GM12878 (cell line): Measurements from ENCODE around the gene ZNF407. TPM values are rescaled to one million over a fixed set of nuclear protein-coding genes. Genes with fewer than 3 reads are reported as not detected.

Experiments
- BACH1 ChIP-seq: fragments of 450-650 bp; IDR thresholded peaks from 2 replicates; pipeline ENCODE4 v1.6.1; 2017; ENCODE audit warnings: mild to moderate bottlenecking, borderline replicate concordance
- POLR2A ChIP-seq: IDR thresholded peaks from 2 replicates; pipeline ENCODE4 v1.6.1; 2011; ENCODE audit warnings: low read depth, mild to moderate bottlenecking, low read length
- RCOR1 ChIP-seq: conservative IDR thresholded peaks from 2 replicates; pipeline ENCODE4 v1.6.1; 2012; ENCODE audit warnings: low read depth, low read length, improper control_type of control experiment
- ZBTB11 ChIP-seq: fragments of 450-650 bp; formaldehyde crosslinking; IDR thresholded peaks from 2 replicates; pipeline ENCODE4 v1.5.0; 2022; ENCODE audit warnings: mild to moderate bottlenecking, missing genetic modification characterization
- ZNF592 ChIP-seq: fragments of 450-650 bp; IDR thresholded peaks from 2 replicates; pipeline ENCODE4 v1.6.1; 2017; ENCODE audit warnings: mild to moderate bottlenecking, moderate library complexity
- ZZZ3 ChIP-seq: IDR thresholded peaks from 2 replicates; pipeline ENCODE4 v1.6.1; 2011; ENCODE audit warnings: low read depth; ENCODE audit not compliant: control insufficient read depth, insufficient read length
- polyA plus RNA-seq, 11 experiments: library from polyadenylated mRNA; depleted of rRNA in 4 of 11; unstranded in 6 of 11; stranded (reverse) in 5 of 11; fragments of >200 nt; fragmentation: Nextera tagmentation in 4 of 11; fragmentation: Illumina TruSeq in 1 of 11; extraction: Ambion mirVana in 4 of 11; extraction: Trizol in 1 of 11; gene quantifications; 1 replicate in 1 of 11; 2 replicates in 10 of 11; pipeline versions ENCODE4 v1.2.1 to v1.2.3, GENCODE V29; 2011 to 2016; ENCODE audit warnings: inconsistent platforms in 2 of 11, missing spikeins in 2 of 11, low read depth in 1 of 11
- total RNA-seq, 4 experiments: library from RNA; depleted of rRNA in 3 of 4; stranded (reverse); fragments of >200 nt in 3 of 4; fragmentation: Illumina TruSeq in 1 of 4; extraction: Trizol in 1 of 4; gene quantifications; 2 replicates each; pipeline versions ENCODE4 v1.2.1 to v1.2.3, GENCODE V29; 2013 to 2021

The ZNF407 gene
- total and polyA plus RNA-seq, 10 of the 15 experiments (the other 5 are each of a cell fraction or from before 2014, with no cell fraction given) = 0.69 to 11.6 (median 5.3) TPM

- TF ChIP-seq ZNF592 (no peak), ZZZ3 (no peak), BACH1 (no peak), RCOR1 (no peak), POLR2A (no peak), ZBTB11 (no peak)
Measured at GRCh38 chr18:75081486-75081885, 483.8 kb downstream of the ZNF407 start (continued).
